Aorta (tissue), 5 donors: ENCODE data around the gene HSDL1. TPM values are rescaled to one million over a fixed set of nuclear protein-coding genes. Genes with fewer than 3 reads are reported as not detected.

ENCODE experiments used
- ATAC-seq: fragments of 200-7000 bp; cut with Tn5 transposase; one replicate; pipeline ENCODE4 v1.9.1; 2022; ENCODE audit warnings: moderate library complexity; ENCODE audit not compliant: low FRiP score
- DNase-seq, 2 donors: peaks; one replicate each; pipeline ENCODE4 v3.0.0-alpha.2; 2020
- H3K27ac ChIP-seq, 2 donors: one replicate each; pipeline ENCODE4 v1.5.1; 2013; ENCODE audit warnings: low read length in 2 of 2, mild to moderate bottlenecking in 2 of 2, moderate library complexity in 2 of 2, control low read depth in 1 of 2, inconsistent platforms in 1 of 2, low read depth in 1 of 2
- H3K27me3 ChIP-seq, 2 donors: one replicate each; pipeline ENCODE4 v1.6.1; 2013; ENCODE audit warnings: control low read depth in 1 of 2, low read length in 1 of 2, mild to moderate bottlenecking in 1 of 2, moderate library complexity in 1 of 2; ENCODE audit not compliant: insufficient read depth in 2 of 2, control insufficient read depth in 1 of 2
- H3K36me3 ChIP-seq, 2 donors: one replicate each; pipeline ENCODE4 v1.6.1; 2013; ENCODE audit warnings: control low read depth in 1 of 2, low read length in 1 of 2, mild to moderate bottlenecking in 1 of 2; ENCODE audit not compliant: insufficient read depth in 2 of 2, control insufficient read depth in 1 of 2
- H3K4me1 ChIP-seq, 2 donors: one replicate each; pipeline ENCODE4 v1.6.1; 2013; ENCODE audit warnings: low read length in 2 of 2, control low read depth in 1 of 2, mild to moderate bottlenecking in 1 of 2, moderate library complexity in 1 of 2; ENCODE audit not compliant: insufficient read depth in 2 of 2, control insufficient read depth in 1 of 2
- H3K4me3 ChIP-seq, 2 donors: one replicate each; pipeline ENCODE4 v1.5.1; 2013; ENCODE audit warnings: low read length in 2 of 2, control low read depth in 1 of 2, mild to moderate bottlenecking in 1 of 2
- H3K9me3 ChIP-seq: one replicate; pipeline ENCODE4 v1.6.1; 2013; ENCODE audit warnings: mild to moderate bottlenecking, low read length; ENCODE audit not compliant: control insufficient read depth
- WGBS, 2 donors: extraction: QIAGEN DNeasy Blood & Tissue Kit; methylation state at CpG; one replicate each; pipeline ENCODE4 v1.1.7; 2013; 5-methylcytosine and 5-hydroxymethylcytosine counted together
- intact Hi-C, 2 donors: fragments of 100-400 bp; cut with DNase I; formaldehyde crosslinking; loops; one replicate each; pipeline versions ENCODE4 v1.14.2 to v1.15.0; 2022
- polyA plus RNA-seq, 2 donors: library from polyadenylated mRNA; stranded (reverse); fragments of 200-250 nt; gene quantifications; one replicate each; pipeline ENCODE4 v1.2.3, GENCODE V29; 2013
- total RNA-seq, 2 donors: library from RNA; stranded (reverse); fragmentation: NEBNext Ultra II Directional; extraction: Animal tissue kit (Norgen Biotek cat#: 25700); gene quantifications; one replicate each; pipeline ENCODE4 v1.2.1, GENCODE V29; 2021
- donor health status: healthy with polysubstance abuse.
- donor health status: Bipolar disorder and iron deficiency.
- donor health status: DM: no; HTN: no; CAD: no.
- donor health status: DM: no; HTN: no; CAD: no.
- donor health status: DM: yes; HTN: yes; CAD: no.

Gene HSDL1
- total and polyA plus RNA-seq, 4 donors, result 11.4 to 20.5 (median 16.8) TPM

DNA sequence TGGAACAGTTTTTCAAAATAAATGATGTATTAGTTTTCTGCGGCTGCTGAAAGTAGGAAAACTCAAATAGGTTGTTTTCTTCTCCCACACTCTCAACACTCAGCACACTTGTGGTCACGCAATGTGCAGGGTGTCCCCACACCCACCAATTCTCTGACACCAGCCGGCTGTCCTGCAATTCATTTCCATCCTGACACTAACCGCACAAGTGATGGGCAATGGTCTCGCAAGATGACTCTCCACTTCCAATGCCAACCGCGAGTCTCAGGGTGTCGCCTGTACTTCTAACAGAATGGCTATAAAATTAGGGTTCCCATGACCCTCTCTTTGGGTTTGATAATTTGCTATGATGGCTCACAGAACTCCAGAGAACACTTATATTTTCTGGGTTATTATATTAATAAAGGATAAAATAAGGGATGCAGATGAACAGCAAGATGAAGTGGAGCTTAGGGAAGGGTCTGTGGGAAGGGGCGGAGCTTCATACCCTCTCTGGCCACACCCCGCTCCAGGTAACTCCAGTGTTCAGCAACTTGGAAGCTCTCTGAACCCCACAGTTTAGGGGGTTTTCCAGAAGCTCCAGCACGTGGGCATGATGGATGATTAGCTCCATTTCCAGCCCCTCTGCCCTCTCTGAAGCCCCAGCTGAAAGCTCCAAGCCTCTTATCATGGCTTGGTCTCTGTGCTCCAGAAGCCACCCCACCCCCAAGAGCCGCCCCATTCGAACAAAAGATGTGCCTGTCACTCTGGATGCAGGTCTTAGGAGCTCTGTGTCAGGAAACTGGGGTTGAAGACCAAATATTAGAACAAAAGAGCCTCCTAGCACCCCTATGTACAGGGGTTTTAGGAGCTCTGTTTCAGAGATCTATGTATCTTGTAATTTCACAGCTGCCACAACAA, 22.1 kb upstream of the HSDL1 start:
- H3K27ac ChIP-seq, result no peak overlapping the region
- no peak for ATAC-seq
- H3K4me1 ChIP-seq, result no peaks in the 10 kb centered on the region
- no peaks in the 10 kb centered on the region for H3K36me3 ChIP-seq
- DNase-seq, result no peak
- intact Hi-C loops, result no loop called here
- H3K9me3 ChIP-seq, result no peaks in the 10 kb centered on the region
- no peak overlapping the region for H3K4me3 ChIP-seq
- peaks cover 0 to 2% of the 10 kb centered on the region in 2 donors for H3K27me3 ChIP-seq
- WGBS, 2 donors, result 75% methylated on average over 13 of the region's 13 CpGs

DNA sequence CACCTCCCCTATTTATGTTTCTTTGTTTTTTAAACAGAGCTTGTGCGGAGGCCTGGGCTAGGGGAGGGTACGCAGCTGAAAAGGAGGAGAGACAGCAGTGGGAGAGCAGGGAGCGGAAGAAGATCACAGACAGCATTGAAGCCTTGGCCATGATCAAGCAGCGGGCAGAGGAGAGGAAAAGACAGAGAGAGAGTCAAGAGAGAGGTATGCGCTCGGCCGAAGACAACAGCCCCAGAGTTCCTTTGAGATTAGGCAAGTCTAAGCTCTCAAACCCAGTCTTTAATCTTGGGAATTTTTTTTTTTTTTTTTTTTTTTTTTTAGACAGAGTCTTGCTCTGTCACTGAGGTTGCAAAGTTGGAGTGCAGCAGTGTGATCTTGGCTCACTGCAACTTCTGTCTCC, 20.8 kb upstream of the HSDL1 start:
- no peak for ATAC-seq

DNA sequence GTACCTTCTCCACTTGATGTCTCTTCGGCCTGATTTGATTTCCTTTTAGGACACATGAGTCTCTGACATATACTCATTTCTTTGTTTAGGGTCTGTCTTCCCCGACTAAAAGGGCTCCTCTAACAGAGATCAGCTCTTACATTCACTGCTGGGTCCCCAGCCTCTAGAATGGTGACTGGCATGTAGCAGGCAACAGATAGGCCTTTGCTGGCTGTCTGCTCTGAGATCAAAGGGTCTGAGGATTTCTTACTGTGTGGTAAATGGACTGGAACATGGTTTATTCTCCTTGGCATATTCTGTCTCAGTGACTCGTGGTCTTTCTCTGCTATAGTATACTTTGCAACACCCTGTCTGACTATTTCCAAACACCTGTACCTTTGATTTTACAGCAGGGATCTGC, 16.8 kb upstream of the HSDL1 start:
- no peak overlapping the region for H3K27ac ChIP-seq
- 54 to 56% methylated on average over 3 of the region's 3 CpGs for WGBS, 2 donors
- no peaks in the 10 kb centered on the region for H3K4me1 ChIP-seq
- no peaks in the 10 kb centered on the region for H3K9me3 ChIP-seq
- no peaks in the 10 kb centered on the region for H3K36me3 ChIP-seq
- ATAC-seq (no peak), DNase-seq (peak in 1 of 2 donors; percentile 8)
- no peak overlapping the region for H3K4me3 ChIP-seq
- no peaks in the 10 kb centered on the region for H3K27me3 ChIP-seq
- intact Hi-C loops, result no loop called here

More for the DNA sequence above, 20.8 kb upstream of the HSDL1 start:
- DNase-seq, result no peak
- no peak overlapping the region for H3K27ac ChIP-seq
- intact Hi-C loops, result no loop called here
- 79 to 81% methylated on average over 7 of the region's 7 CpGs for WGBS, 2 donors
- H3K27me3 ChIP-seq, result peaks cover 0 to 2% of the 10 kb centered on the region in 2 donors
- H3K4me1 ChIP-seq, result no peaks in the 10 kb centered on the region
- no peaks in the 10 kb centered on the region for H3K9me3 ChIP-seq
- no peaks in the 10 kb centered on the region for H3K36me3 ChIP-seq
- no peak overlapping the region for H3K4me3 ChIP-seq

DNA sequence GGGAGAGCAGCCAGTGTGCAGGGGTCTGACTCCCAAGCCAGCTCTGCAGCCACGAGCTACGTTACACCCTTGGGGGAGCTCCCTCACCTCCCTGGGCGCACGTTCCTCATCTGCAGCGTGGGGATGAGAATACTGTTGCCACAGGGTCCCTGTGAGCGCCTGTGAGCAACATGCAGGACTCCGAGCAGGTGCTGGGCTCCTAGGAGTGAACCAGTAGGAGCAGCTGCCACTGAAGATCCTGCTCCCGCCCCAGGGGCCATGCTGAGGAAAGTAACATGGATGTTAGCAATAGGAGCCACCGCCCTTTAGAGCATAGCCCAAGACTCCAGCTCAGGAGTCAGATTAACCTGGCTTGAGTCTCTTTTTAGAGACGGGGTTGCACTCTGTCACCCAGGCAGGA, 16.1 kb upstream of the HSDL1 start:
- WGBS, 2 donors, result 72 to 74% methylated on average over 10 of the region's 10 CpGs

DNA sequence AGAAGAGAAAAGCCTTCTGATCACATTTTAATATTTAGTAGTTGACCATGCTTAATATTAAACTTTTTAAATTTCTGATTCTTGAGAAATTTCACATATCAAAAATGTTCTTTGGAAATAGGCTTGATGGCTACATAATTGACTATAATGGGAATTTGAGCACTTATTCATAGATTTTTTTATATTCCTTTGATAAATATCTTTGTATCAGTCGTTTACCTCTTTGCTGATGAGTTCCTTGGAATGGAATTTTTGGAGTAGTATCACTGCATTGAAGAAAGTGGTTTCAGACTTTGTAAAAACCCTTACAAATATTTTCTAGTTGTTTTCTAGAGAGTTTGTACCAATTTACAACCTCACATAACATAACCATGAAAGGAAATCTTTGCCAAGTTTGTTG, 14.8 kb upstream of the HSDL1 start:
- H3K4me3 ChIP-seq, result no peak overlapping the region
- intact Hi-C loops, result no loop called here
- no peaks in the 10 kb centered on the region for H3K4me1 ChIP-seq
- no peaks in the 10 kb centered on the region for H3K27me3 ChIP-seq
- no peak for DNase-seq
- no peak for ATAC-seq
- no peaks in the 10 kb centered on the region for H3K36me3 ChIP-seq
- H3K9me3 ChIP-seq, result no peaks in the 10 kb centered on the region
- 48 to 58% methylated on average over 1 of the region's 1 CpG for WGBS, 2 donors
- H3K27ac ChIP-seq, result no peak overlapping the region

More for the DNA sequence above, 16.1 kb upstream of the HSDL1 start:
- H3K36me3 ChIP-seq, result no peaks in the 10 kb centered on the region
- no peaks in the 10 kb centered on the region for H3K27me3 ChIP-seq
- H3K27ac ChIP-seq, result no peak overlapping the region
- no peak for ATAC-seq
- no peak for DNase-seq
- no peak overlapping the region for H3K4me3 ChIP-seq
- no peaks in the 10 kb centered on the region for H3K9me3 ChIP-seq
- no peaks in the 10 kb centered on the region for H3K4me1 ChIP-seq
- intact Hi-C loops, result no loop called here

DNA sequence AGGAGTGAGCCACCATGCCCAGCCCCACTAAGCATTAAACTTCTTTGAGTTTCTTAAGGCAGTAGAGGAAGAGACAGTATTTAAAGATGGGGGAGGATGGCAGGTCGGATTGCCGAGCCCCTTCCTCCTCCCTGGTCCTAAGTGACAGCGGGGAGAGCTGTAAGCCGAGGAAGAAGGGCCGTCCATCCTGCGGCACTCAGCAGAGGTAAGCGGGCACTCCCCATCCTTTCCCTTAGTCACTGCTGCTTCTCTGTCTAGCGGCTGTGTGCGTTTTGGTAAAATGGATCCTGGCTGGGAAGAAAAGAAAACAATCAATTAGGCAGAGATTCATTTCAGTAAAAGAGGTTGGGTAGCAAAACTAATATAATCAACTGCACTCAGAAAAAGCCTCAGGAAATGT, 14.0 kb upstream of the HSDL1 start:
- intact Hi-C loops, result no loop called here
- ATAC-seq (no peak), DNase-seq (no peak)
- 23 to 25% methylated on average over 9 of the region's 9 CpGs for WGBS, 2 donors
- no peak overlapping the region for H3K27ac ChIP-seq
- no peaks in the 10 kb centered on the region for H3K9me3 ChIP-seq
- H3K27me3 ChIP-seq, result no peaks in the 10 kb centered on the region
- H3K36me3 ChIP-seq, result no peaks in the 10 kb centered on the region
- H3K4me3 ChIP-seq, result no peak overlapping the region
- no peaks in the 10 kb centered on the region for H3K4me1 ChIP-seq

DNA sequence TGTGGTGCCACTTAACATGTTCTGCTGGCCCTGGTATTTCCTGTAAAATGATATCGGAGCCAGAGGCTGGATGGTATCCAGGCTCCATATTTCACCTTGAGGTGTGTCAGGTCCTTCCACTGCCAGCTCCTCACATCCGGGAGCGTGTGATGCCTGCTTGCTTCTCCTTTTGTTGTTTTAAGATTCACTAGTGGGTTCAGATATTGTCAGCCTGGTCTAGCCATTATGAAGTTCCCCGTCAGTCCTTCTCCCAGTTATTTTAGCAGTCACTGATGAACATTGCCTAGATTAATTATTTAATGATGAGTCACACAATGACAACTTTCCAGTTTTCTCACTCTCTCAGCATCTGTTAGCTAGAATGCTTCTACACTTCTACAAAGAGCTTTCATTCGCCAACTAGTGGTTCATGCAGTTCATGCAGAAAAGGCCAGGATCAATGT, 11.4 kb upstream of the HSDL1 start:
- ATAC-seq, result no peak
- H3K4me3 ChIP-seq, result no peak overlapping the region
- WGBS, 2 donors, result 64 to 65% methylated on average over 5 of the region's 5 CpGs
- no peak overlapping the region for H3K27ac ChIP-seq
- no peaks in the 10 kb centered on the region for H3K27me3 ChIP-seq
- H3K4me1 ChIP-seq, result no peaks in the 10 kb centered on the region
- intact Hi-C loops, result no loop called here
- H3K9me3 ChIP-seq, result no peaks in the 10 kb centered on the region
- no peaks in the 10 kb centered on the region for H3K36me3 ChIP-seq
- no peak for DNase-seq

DNA sequence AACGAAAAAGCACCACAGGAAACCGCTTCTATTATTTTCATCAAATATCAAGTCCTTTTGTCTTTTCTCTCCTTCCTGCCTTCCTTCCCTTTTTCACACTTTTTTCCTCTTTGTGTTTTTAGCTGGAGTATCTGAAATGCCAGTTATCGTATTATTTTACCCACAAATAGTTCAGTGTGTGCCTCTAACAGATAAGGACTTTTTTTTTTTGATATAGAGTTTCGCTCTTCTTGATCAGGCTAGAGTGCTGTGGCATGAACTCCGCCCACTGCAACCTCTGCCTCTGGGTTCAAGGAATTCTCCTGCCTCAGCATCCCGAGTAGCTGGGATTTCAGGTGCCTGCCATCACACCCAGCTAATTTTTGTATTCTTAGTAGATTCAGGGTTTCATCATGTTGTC, 10.8 kb upstream of the HSDL1 start:
- H3K36me3 ChIP-seq, result no peaks in the 10 kb centered on the region
- intact Hi-C loops, result no loop called here
- no peaks in the 10 kb centered on the region for H3K27me3 ChIP-seq
- H3K9me3 ChIP-seq, result no peaks in the 10 kb centered on the region
- ATAC-seq, result no peak
- H3K4me3 ChIP-seq, result no peak overlapping the region
- H3K27ac ChIP-seq, result no peak overlapping the region
- DNase-seq, result no peak
- H3K4me1 ChIP-seq, result no peaks in the 10 kb centered on the region
- WGBS, 2 donors, result 87 to 93% methylated on average over 6 of the region's 6 CpGs

DNA sequence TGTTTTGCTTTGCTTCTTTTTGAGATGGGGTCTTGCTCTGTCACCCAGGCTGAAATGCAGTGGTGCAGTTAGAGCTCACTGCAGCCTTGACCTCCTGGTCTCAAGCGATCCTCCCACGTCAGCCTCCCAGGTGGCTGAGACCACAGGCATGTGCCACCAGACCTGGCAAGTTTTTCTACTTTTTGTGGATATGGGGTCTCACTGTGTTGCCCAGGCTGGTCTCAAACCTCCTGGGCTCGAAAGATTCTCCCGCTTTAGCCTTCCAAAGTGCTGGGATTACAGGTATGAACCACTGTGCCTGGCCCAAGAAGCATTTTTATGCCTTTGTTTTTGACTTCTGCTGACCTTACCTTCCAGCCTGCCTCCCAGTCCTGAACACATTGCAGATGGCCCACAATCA, 10.2 kb upstream of the HSDL1 start:
- Histone ChIP-seq H3K9me3 (no peaks in the 10 kb centered on the region), H3K4me3 (no peak overlapping the region), H3K27me3 (no peaks in the 10 kb centered on the region), H3K4me1 (no peaks in the 10 kb centered on the region), H3K36me3 (no peaks in the 10 kb centered on the region), H3K27ac (no peak overlapping the region)
- ATAC-seq (no peak), DNase-seq (no peak)
- intact Hi-C loops, result no loop called here
- WGBS, 2 donors, result 94 to 97% methylated on average over 4 of the region's 4 CpGs
